Neural progenitor cell (in vitro differentiated cells): ENCODE results near the gene EPS8. TPM values are rescaled to one million over a fixed set of nuclear protein-coding genes. Genes with fewer than 3 reads are reported as not detected.

Experiments
- DNase-seq: peaks from one replicate; pipeline ENCODE4 v3.0.0-alpha.2; 2016; ENCODE audit warnings: low spot score
- H2AFZ ChIP-seq: fragments of 200-600 bp; sonication (generic); replicated peaks from 2 replicates; pipeline ENCODE4 v1.6.1; 2016; ENCODE audit warnings: antibody characterized with exemption
- H3F3A ChIP-seq: fragments of 200-600 bp; sonication (generic); 2 replicates; pipeline ENCODE4 v1.6.1; 2016; ENCODE audit warnings: antibody characterized with exemption, low read depth
- H3K27ac ChIP-seq: fragments of 200-600 bp; sonication (generic); 2 replicates; pipeline ENCODE4 v1.5.1; 2016; ENCODE audit warnings: mild to moderate bottlenecking
- H3K27me3 ChIP-seq: fragments of 200-600 bp; sonication (generic); 2 replicates; pipeline ENCODE4 v1.6.1; 2016; ENCODE audit warnings: mild to moderate bottlenecking, moderate library complexity
- H3K36me3 ChIP-seq: fragments of 200-600 bp; sonication (generic); 2 replicates; pipeline ENCODE4 v1.5.1; 2016
- H3K4me1 ChIP-seq: fragments of 200-600 bp; sonication (generic); 2 replicates; pipeline ENCODE4 v1.6.1; 2016; ENCODE audit warnings: mixed run types
- H3K4me2 ChIP-seq: fragments of 200-600 bp; sonication (generic); 2 replicates; pipeline ENCODE4 v1.6.1; 2016
- H3K4me3 ChIP-seq: fragments of 200-600 bp; sonication (generic); 2 replicates; pipeline ENCODE4 v1.5.1; 2016
- H3K79me2 ChIP-seq: fragments of 200-600 bp; sonication (generic); 2 replicates; pipeline ENCODE4 v1.6.1; 2016; ENCODE audit warnings: low read depth
- H3K9ac ChIP-seq: fragments of 200-600 bp; sonication (generic); 2 replicates; pipeline ENCODE4 v1.6.1; 2016
- H3K9me3 ChIP-seq: fragments of 200-600 bp; sonication (generic); 2 replicates; pipeline ENCODE4 v1.5.1; 2016; ENCODE audit warnings: low read depth
- H4K20me1 ChIP-seq: fragments of 200-600 bp; sonication (generic); 2 replicates; pipeline ENCODE4 v1.6.1; 2016; ENCODE audit warnings: low read depth
- H3K27ac Mint-ChIP-seq: 3 replicates; pipeline ENCODE4 v1.8.0; 2021; ENCODE audit warnings: mixed read lengths
- H3K27me3 Mint-ChIP-seq: 2 replicates; pipeline ENCODE4 v1.8.0; 2022; ENCODE audit warnings: low read depth, mild to moderate bottlenecking, inconsistent platforms, moderate library complexity, mixed read lengths; ENCODE audit not compliant: insufficient read depth
- H3K36me3 Mint-ChIP-seq: 3 replicates; pipeline ENCODE4 v1.8.0; 2021; ENCODE audit warnings: mixed read lengths
- H3K4me1 Mint-ChIP-seq: 3 replicates; pipeline ENCODE4 v1.8.0; 2021; ENCODE audit warnings: mixed read lengths
- H3K4me3 Mint-ChIP-seq: 3 replicates; pipeline ENCODE4 v1.8.0; 2021; ENCODE audit warnings: mild to moderate bottlenecking, moderate library complexity, mixed read lengths
- H3K9me3 Mint-ChIP-seq: 3 replicates; pipeline ENCODE4 v1.8.0; 2020; ENCODE audit warnings: mixed read lengths
- CTCF ChIP-seq: fragments of 200-600 bp; sonication (generic); IDR thresholded peaks from 2 replicates; pipeline ENCODE4 v1.5.1; 2017; ENCODE audit warnings: antibody characterized with exemption, mild to moderate bottlenecking
- EZH2 ChIP-seq: fragments of 200-600 bp; sonication (generic); IDR thresholded peaks from 2 replicates; pipeline ENCODE4 v1.6.1; 2017; ENCODE audit warnings: antibody characterized with exemption, mild to moderate bottlenecking, moderate library complexity
- EZH2phosphoT487 ChIP-seq: fragments of 200-600 bp; sonication (generic); IDR thresholded peaks from 2 replicates; pipeline ENCODE4 v1.6.1; 2017; ENCODE audit warnings: antibody characterized with exemption
- total RNA-seq: library from RNA; depleted of rRNA; stranded (reverse); fragments of >200 nt; gene quantifications from 2 replicates; pipeline ENCODE4 v1.2.3, GENCODE V29; 2015; ENCODE audit warnings: low replicate concordance

The EPS8 gene
- total RNA-seq, 1 donor from 2014 or later: 17.0 TPM

GRCh38 chr12:15687583-15687982 is 101.6 kb downstream of the EPS8 start:
- Mint-ChIP-seq H3K4me1 (peaks cover 37% of the 10 kb centered on the region), H3K9me3 (no peaks in the 10 kb centered on the region), H3K36me3 (no peaks in the 10 kb centered on the region), H3K4me3 (no peak overlapping the region), H3K27ac (no peak overlapping the region), H3K27me3 (no peaks in the 10 kb centered on the region)
- DNase-seq: no peak
- no peaks in the 10 kb centered on the region for H3K27me3 ChIP-seq
- H3K4me1 ChIP-seq: peaks cover 10% of the 10 kb centered on the region
- TF ChIP-seq EZH2phosphoT487 (no peak), EZH2 (no peak), CTCF (no peak)
- no peaks in the 10 kb centered on the region for H3K9me3 ChIP-seq
- no peak overlapping the region for H3K4me3 ChIP-seq
- no peaks in the 10 kb centered on the region for H4K20me1 ChIP-seq
- no peak overlapping the region for H3K4me2 ChIP-seq
- H3K27ac ChIP-seq: no peak overlapping the region
- no peaks in the 10 kb centered on the region for H3F3A ChIP-seq
- no peak overlapping the region for H3K9ac ChIP-seq
- no peaks in the 10 kb centered on the region for H3K79me2 ChIP-seq
- no peak overlapping the region for H2AFZ ChIP-seq
- no peaks in the 10 kb centered on the region for H3K36me3 ChIP-seq

GRCh38 chr12:15684896-15685658 is 104.1 kb downstream of the EPS8 start:
- Histone ChIP-seq H3K9me3 (no peaks in the 10 kb centered on the region), H3K4me3 (no peak overlapping the region), H3K4me1 (peaks cover 10% of the 10 kb centered on the region), H3K79me2 (no peaks in the 10 kb centered on the region), H3F3A (no peaks in the 10 kb centered on the region), H3K27ac (no peak overlapping the region), H3K27me3 (no peaks in the 10 kb centered on the region), H4K20me1 (no peaks in the 10 kb centered on the region), H3K9ac (no peak overlapping the region), H3K4me2 (no peak overlapping the region), H2AFZ (no peak overlapping the region), H3K36me3 (no peaks in the 10 kb centered on the region)
- Mint-ChIP-seq H3K9me3 (no peaks in the 10 kb centered on the region), H3K27ac (no peak overlapping the region), H3K4me1 (peaks cover 28% of the 10 kb centered on the region), H3K27me3 (no peaks in the 10 kb centered on the region), H3K4me3 (no peak overlapping the region), H3K36me3 (peaks cover 6% of the 10 kb centered on the region)
- TF ChIP-seq EZH2phosphoT487 (no peak), EZH2 (no peak), CTCF (no peak)
- no peak for DNase-seq

- no peak overlapping the region for H2AFZ ChIP-seq
- H3K27ac Mint-ChIP-seq: no peak overlapping the region
- H3F3A ChIP-seq: no peaks in the 10 kb centered on the region
- no peaks in the 10 kb centered on the region for H3K9me3 Mint-ChIP-seq
- TF ChIP-seq EZH2: no peak
- TF ChIP-seq EZH2phosphoT487: no peak
- no peak for TF ChIP-seq CTCF
- H3K36me3 Mint-ChIP-seq: peaks cover 6% of the 10 kb centered on the region
- DNase-seq: no peak
- no peaks in the 10 kb centered on the region for H3K36me3 ChIP-seq
- H3K27ac ChIP-seq: no peak overlapping the region
- no peak overlapping the region for H3K9ac ChIP-seq
- H3K9me3 ChIP-seq: no peaks in the 10 kb centered on the region
- H3K27me3 ChIP-seq: no peaks in the 10 kb centered on the region
- H3K4me1 Mint-ChIP-seq: peaks cover 26% of the 10 kb centered on the region
- H4K20me1 ChIP-seq: no peaks in the 10 kb centered on the region
- peaks cover 6% of the 10 kb centered on the region for H3K4me1 ChIP-seq
- H3K79me2 ChIP-seq: no peaks in the 10 kb centered on the region
- no peaks in the 10 kb centered on the region for H3K27me3 Mint-ChIP-seq
- no peak overlapping the region for H3K4me3 ChIP-seq
- no peak overlapping the region for H3K4me2 ChIP-seq
- H3K4me3 Mint-ChIP-seq: no peak overlapping the region
Observed at GRCh38 chr12:15682826-15683225, 106.4 kb downstream of the EPS8 start.
